HepG2 (cell line): ENCODE data around the gene CFAP54. TPM values are rescaled to one million over a fixed set of nuclear protein-coding genes. Genes with fewer than 3 reads are reported as not detected.

Experiments used
- ATAC-seq: fragments of 200-7000 bp; cut with Tn5 transposase; 3 replicates; pipeline ENCODE4 v1.9.1; 2020; ENCODE audit warnings: mild to moderate bottlenecking, moderate library complexity
- BruUV-seq: library from RNA; stranded (reverse); fragments of 400-500 nt; replicated peaks from 2 replicates; lab custom pipeline; 2021; lab: Mats Ljungman, UMichigan
- CTCF ChIA-PET: fragments of 300-600 bp; formaldehyde crosslinking; extraction: SDS; loops from one replicate; lab custom pipeline; 2021; ENCODE audit warnings: low total read pairs, inconsistent platforms, low intra/inter-chr PET ratio; lab: Yijun Ruan, JAX
- POLR2A ChIA-PET: fragments of 350-600 bp; sonication (Branson Sonifier 250); formaldehyde crosslinking; loops from one replicate; lab custom pipeline; 2020; ENCODE audit warnings: antibody characterized with exemption, inconsistent platforms; lab: Yijun Ruan, JAX
- DNase-seq: peaks from one replicate; pipeline ENCODE4 v3.0.0-alpha.2; 2015; ENCODE audit warnings: low spot score
- FAIRE-seq: peaks from 3 replicates; lab custom pipeline; 2011; peaks lifted over from hg19 to GRCh38; lab: Jason Lieb, UNC
- H2AFZ ChIP-seq: one replicate; pipeline ENCODE4 v1.6.1; 2011; ENCODE audit warnings: low read length, inconsistent platforms
- H3K27ac ChIP-seq: fragments of 300-600 bp; 3 replicates; pipeline ENCODE4 v1.8.0; 2011; ENCODE audit warnings: mixed run types, mild to moderate bottlenecking, mixed read lengths, low read length, inconsistent platforms; ENCODE audit not compliant: insufficient read depth; ENCODE audit errors: extremely low read length
- H3K27me3 ChIP-seq, 2 experiments: fragments of 200-600 bp in 1 of 2; 2 replicates in 1 of 2; 3 replicates in 1 of 2; pipeline versions ENCODE4 v1.6.0 to v1.8.0; 2011; ENCODE audit warnings: low read length in 2 of 2, mild to moderate bottlenecking in 2 of 2, moderate library complexity in 2 of 2, inconsistent platforms in 1 of 2; ENCODE audit not compliant: insufficient read depth in 2 of 2, control insufficient read depth in 1 of 2
- H3K36me3 ChIP-seq, 2 experiments: fragments of 200-600 bp in 1 of 2; replicated peaks in 1 of 2; 2 replicates in 1 of 2; 3 replicates in 1 of 2; pipeline versions ENCODE4 v1.5.1 to v1.8.0; 2011; ENCODE audit warnings: low read length in 2 of 2, inconsistent platforms in 1 of 2; ENCODE audit not compliant: insufficient read depth in 2 of 2, control insufficient read depth in 1 of 2
- H3K4me1 ChIP-seq: 2 replicates; pipeline ENCODE4 v1.5.1; 2012; ENCODE audit warnings: low read length, inconsistent platforms; ENCODE audit not compliant: insufficient read depth
- H3K4me2 ChIP-seq: 2 replicates; pipeline ENCODE4 v1.6.0; 2011; ENCODE audit warnings: low read depth, low read length, inconsistent platforms
- H3K4me3 ChIP-seq, 3 experiments: fragments of 200-600 bp in 1 of 3; sonication (generic), shearing (Covaris generic) in 1 of 3; replicated peaks in 1 of 3; 2 replicates each; pipeline ENCODE4 v1.5.1; 2011 to 2016; ENCODE audit warnings: low read length in 3 of 3, inconsistent platforms in 2 of 3, low read depth in 2 of 3, mild to moderate bottlenecking in 2 of 3, control low read depth in 1 of 3, mixed read lengths in 1 of 3; ENCODE audit not compliant: insufficient read depth in 1 of 3
- H3K79me2 ChIP-seq: one replicate; pipeline ENCODE4 v1.6.1; 2011; ENCODE audit warnings: low read length, inconsistent platforms; ENCODE audit not compliant: insufficient read depth
- H3K9ac ChIP-seq: 2 replicates; pipeline ENCODE4 v1.6.0; 2011; ENCODE audit warnings: mild to moderate bottlenecking, low read depth, low read length, inconsistent platforms; ENCODE audit not compliant: insufficient read depth
- H3K9me3 ChIP-seq: 2 replicates; pipeline ENCODE4 v1.5.1; 2012; ENCODE audit warnings: mild to moderate bottlenecking, low read length
- H4K20me1 ChIP-seq: 2 replicates; pipeline ENCODE4 v1.6.0; 2011; ENCODE audit warnings: inconsistent platforms, mild to moderate bottlenecking, low read length, moderate library complexity; ENCODE audit not compliant: insufficient read depth
- CBX1 ChIP-seq: IDR thresholded peaks from one replicate; pipeline ENCODE4 v1.6.1; 2016; ENCODE audit warnings: antibody characterized with exemption, low read depth
- EZH2 ChIP-seq: conservative IDR thresholded peaks from 2 replicates; pipeline ENCODE4 v1.6.1; 2012; ENCODE audit warnings: mild to moderate bottlenecking, low read depth, low read length, moderate library complexity
- GZF1 ChIP-seq: sonication (generic); formaldehyde crosslinking; IDR thresholded peaks from 2 replicates; pipeline ENCODE4 v1.5.1; 2020; ENCODE audit warnings: mild to moderate bottlenecking, missing genetic modification reagents
- JUND ChIP-seq: sonication (generic); formaldehyde crosslinking; IDR thresholded peaks from 2 replicates; pipeline ENCODE4 v1.8.0; 2022; ENCODE audit warnings: mild to moderate bottlenecking, missing genetic modification reagents
- MAFG ChIP-seq: sonication (generic); formaldehyde crosslinking; IDR thresholded peaks from 2 replicates; pipeline ENCODE4 v1.5.1; 2020; ENCODE audit warnings: mild to moderate bottlenecking, missing genetic modification reagents
- MED8 ChIP-seq: sonication (generic); formaldehyde crosslinking; IDR thresholded peaks from 2 replicates; pipeline ENCODE4 v1.8.1; 2023; ENCODE audit warnings: mild to moderate bottlenecking, missing genetic modification reagents; ENCODE audit not compliant: insufficient replicate concordance
- NFE2L1 ChIP-seq: sonication (generic); formaldehyde crosslinking; IDR thresholded peaks from 2 replicates; pipeline ENCODE4 v1.4.0; 2020; ENCODE audit warnings: missing genetic modification reagents, mild to moderate bottlenecking, borderline replicate concordance
- REXO4 ChIP-seq: sonication (generic); formaldehyde crosslinking; IDR thresholded peaks from 2 replicates; pipeline ENCODE4 v1.8.0; 2022; ENCODE audit warnings: missing genetic modification reagents, mild to moderate bottlenecking, borderline replicate concordance
- SRF ChIP-seq: IDR thresholded peaks from 2 replicates; pipeline ENCODE4 v1.6.1; 2011; ENCODE audit warnings: mild to moderate bottlenecking, low read depth, low read length, moderate library complexity
- TBP ChIP-seq: sonication (generic); formaldehyde crosslinking; IDR thresholded peaks from 2 replicates; pipeline ENCODE4 v1.5.0; 2020; ENCODE audit warnings: missing genetic modification reagents
- ZMYM2 ChIP-seq: sonication (generic); formaldehyde crosslinking; IDR thresholded peaks from 2 replicates; pipeline ENCODE4 v1.8.0; 2022; ENCODE audit warnings: mild to moderate bottlenecking, missing genetic modification reagents
- ZNF570 ChIP-seq: sonication (generic); formaldehyde crosslinking; IDR thresholded peaks from 2 replicates; pipeline ENCODE4 v1.4.0; 2020; ENCODE audit warnings: mild to moderate bottlenecking, missing genetic modification reagents, borderline replicate concordance
- ZNF850 ChIP-seq: sonication (generic); formaldehyde crosslinking; conservative IDR thresholded peaks from 2 replicates; pipeline ENCODE4 v1.9.0; 2021; ENCODE audit warnings: mild to moderate bottlenecking, missing genetic modification reagents
- WGBS: methylation state at CpG from one replicate; pipeline ENCODE4 v1.1.6; 2017; ENCODE audit warnings: low lambda C conversion rate; 5-methylcytosine and 5-hydroxymethylcytosine counted together
- in situ Hi-C: cut with HindIII; loops from 2 replicates; pipeline ENCODE4 v1.10.0; 2017; ENCODE audit warnings: low pct_unique_long_range_greater_than_20kb; ENCODE audit not compliant: extremely low pct_ligation_motif_present
- intact Hi-C: fragments of 100-400 bp; cut with micrococcal nuclease; formaldehyde crosslinking; loops from one replicate; pipeline ENCODE4 v1.10.0; 2022; ENCODE audit not compliant: unreplicated experiment
- polyA plus RNA-seq, 8 experiments: library from polyadenylated mRNA; depleted of rRNA in 3 of 8; stranded (reverse) in 7 of 8; unstranded in 1 of 8; fragments of >200 nt; fragmentation: Illumina TruSeq in 4 of 8; extraction: Trizol in 4 of 8; gene quantifications; 2 replicates each; pipeline versions ENCODE4 v1.2.1 to v1.2.3, GENCODE V29; 2011 to 2016; ENCODE audit warnings: low read depth in 4 of 8, missing spikeins in 1 of 8, mixed read lengths in 1 of 8; ENCODE audit not compliant: insufficient read depth in 1 of 8
- total RNA-seq, 5 experiments: library from RNA; depleted of rRNA; stranded (reverse); fragments of >200 nt; fragmentation: Illumina TruSeq; extraction: Trizol; gene quantifications; 2 replicates each; pipeline ENCODE4 v1.2.3, GENCODE V29; 2016; ENCODE audit warnings: low read depth in 1 of 5
- TF ChIP-seq, protein P1 (sequence below): sonication (generic); formaldehyde crosslinking; IDR thresholded peaks from 2 replicates; pipeline ENCODE4 v1.4.0; 2020; ENCODE audit warnings: mild to moderate bottlenecking, missing genetic modification reagents
- TF ChIP-seq, protein P2 (sequence below): sonication (generic); formaldehyde crosslinking; IDR thresholded peaks from 2 replicates; pipeline ENCODE4 v1.4.0; 2020; ENCODE audit warnings: mild to moderate bottlenecking, missing genetic modification reagents
- TF ChIP-seq, protein P3 (sequence below): sonication (generic); formaldehyde crosslinking; IDR thresholded peaks from 2 replicates; pipeline ENCODE4 v1.4.0; 2020; ENCODE audit warnings: missing genetic modification reagents, borderline replicate concordance
- TF ChIP-seq, protein P4 (sequence below): sonication (generic); formaldehyde crosslinking; IDR thresholded peaks from 2 replicates; pipeline ENCODE4 v1.4.0; 2020; ENCODE audit warnings: mild to moderate bottlenecking, low read depth, missing genetic modification reagents

The CFAP54 gene
- total and polyA plus RNA-seq, 2 of the 13 experiments (the other 11 are each of a cell fraction or from before 2014, with no cell fraction given), result not detected

DNA sequence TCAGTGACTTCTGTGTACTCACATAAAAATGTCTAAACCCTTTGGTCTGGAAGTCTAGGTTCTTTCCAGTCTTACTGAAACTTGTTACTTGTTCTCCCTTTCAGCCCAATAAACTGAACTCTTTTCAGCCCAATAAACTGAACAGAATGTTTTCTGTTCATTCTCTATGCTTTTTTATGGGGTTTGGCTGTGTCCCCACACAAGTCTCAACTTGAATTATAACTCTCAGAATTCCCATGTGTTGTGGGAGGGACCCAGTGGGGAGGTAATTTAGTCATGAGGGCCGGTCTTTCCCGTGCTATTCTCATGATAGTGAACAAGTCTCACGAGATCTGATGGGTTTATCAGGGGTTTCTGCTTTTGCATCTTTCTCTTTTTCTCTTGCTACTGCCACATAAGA lies 402.7 kb downstream of the CFAP54 start:
- in situ Hi-C loops, result no loop called here
- no peak for ATAC-seq
- no peak for DNase-seq
- no peaks in the 10 kb centered on the region for H3K79me2 ChIP-seq
- CTCF ChIA-PET, result no interaction called here
- no peaks in the 10 kb centered on the region for H3K9me3 ChIP-seq
- H3K4me3 ChIP-seq, result no peak overlapping the region
- 0% methylated on average over 3 of the region's 3 CpGs for WGBS
- H4K20me1 ChIP-seq, result no peaks in the 10 kb centered on the region
- H2AFZ ChIP-seq, result no peak overlapping the region
- no peak for FAIRE-seq
- H3K4me2 ChIP-seq, result no peak overlapping the region
- TF ChIP-seq, protein P1, sequence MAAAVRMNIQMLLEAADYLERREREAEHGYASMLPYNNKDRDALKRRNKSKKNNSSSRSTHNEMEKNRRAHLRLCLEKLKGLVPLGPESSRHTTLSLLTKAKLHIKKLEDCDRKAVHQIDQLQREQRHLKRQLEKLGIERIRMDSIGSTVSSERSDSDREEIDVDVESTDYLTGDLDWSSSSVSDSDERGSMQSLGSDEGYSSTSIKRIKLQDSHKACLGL (CRISPR knock-in tag), result no peak
- TF ChIP-seq ZNF570 (no peak), ZNF850 (CRISPR knock-in tag) (no peak), JUND (CRISPR knock-in tag) (no peak), EZH2 (no peak), MED8 (CRISPR knock-in tag) (no peak), TBP (CRISPR knock-in tag) (no peak), CBX1 (no peak), REXO4 (no peak), MAFG (CRISPR knock-in tag) (no peak), GZF1 (CRISPR knock-in tag) (no peak), SRF (no peak), NFE2L1 (CRISPR knock-in tag) (no peak), ZMYM2 (CRISPR knock-in tag) (no peak)
- TF ChIP-seq, protein P2, sequence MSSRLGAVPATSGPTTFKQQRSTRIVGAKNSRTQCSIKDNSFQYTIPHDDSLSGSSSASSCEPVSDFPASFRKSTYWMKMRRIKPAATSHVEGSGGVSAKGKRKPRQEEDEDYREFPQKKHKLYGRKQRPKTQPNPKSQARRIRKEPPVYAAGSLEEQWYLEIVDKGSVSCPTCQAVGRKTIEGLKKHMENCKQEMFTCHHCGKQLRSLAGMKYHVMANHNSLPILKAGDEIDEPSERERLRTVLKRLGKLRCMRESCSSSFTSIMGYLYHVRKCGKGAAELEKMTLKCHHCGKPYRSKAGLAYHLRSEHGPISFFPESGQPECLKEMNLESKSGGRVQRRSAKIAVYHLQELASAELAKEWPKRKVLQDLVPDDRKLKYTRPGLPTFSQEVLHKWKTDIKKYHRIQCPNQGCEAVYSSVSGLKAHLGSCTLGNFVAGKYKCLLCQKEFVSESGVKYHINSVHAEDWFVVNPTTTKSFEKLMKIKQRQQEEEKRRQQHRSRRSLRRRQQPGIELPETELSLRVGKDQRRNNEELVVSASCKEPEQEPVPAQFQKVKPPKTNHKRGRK (CRISPR knock-in tag), result no peak
- TF ChIP-seq, protein P3, sequence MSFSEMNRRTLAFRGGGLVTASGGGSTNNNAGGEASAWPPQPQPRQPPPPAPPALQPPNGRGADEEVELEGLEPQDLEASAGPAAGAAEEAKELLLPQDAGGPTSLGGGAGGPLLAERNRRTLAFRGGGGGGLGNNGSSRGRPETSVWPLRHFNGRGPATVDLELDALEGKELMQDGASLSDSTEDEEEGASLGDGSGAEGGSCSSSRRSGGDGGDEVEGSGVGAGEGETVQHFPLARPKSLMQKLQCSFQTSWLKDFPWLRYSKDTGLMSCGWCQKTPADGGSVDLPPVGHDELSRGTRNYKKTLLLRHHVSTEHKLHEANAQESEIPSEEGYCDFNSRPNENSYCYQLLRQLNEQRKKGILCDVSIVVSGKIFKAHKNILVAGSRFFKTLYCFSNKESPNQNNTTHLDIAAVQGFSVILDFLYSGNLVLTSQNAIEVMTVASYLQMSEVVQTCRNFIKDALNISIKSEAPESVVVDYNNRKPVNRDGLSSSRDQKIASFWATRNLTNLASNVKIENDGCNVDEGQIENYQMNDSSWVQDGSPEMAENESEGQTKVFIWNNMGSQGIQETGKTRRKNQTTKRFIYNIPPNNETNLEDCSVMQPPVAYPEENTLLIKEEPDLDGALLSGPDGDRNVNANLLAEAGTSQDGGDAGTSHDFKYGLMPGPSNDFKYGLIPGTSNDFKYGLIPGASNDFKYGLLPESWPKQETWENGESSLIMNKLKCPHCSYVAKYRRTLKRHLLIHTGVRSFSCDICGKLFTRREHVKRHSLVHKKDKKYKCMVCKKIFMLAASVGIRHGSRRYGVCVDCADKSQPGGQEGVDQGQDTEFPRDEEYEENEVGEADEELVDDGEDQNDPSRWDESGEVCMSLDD (CRISPR knock-in tag), result no peak
- TF ChIP-seq, protein P4, sequence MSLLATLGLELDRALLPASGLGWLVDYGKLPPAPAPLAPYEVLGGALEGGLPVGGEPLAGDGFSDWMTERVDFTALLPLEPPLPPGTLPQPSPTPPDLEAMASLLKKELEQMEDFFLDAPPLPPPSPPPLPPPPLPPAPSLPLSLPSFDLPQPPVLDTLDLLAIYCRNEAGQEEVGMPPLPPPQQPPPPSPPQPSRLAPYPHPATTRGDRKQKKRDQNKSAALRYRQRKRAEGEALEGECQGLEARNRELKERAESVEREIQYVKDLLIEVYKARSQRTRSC (CRISPR knock-in tag), result no peak
- H3K27ac ChIP-seq, result no peak overlapping the region
- intact Hi-C loops, result no loop called here
- H3K4me1 ChIP-seq, result no peaks in the 10 kb centered on the region
- H3K9ac ChIP-seq, result no peak overlapping the region
- POLR2A ChIA-PET, result no interaction called here
- BruUV-seq, result no TSS peak
- no peaks in the 10 kb centered on the region for H3K36me3 ChIP-seq
- peaks cover 0 to 5% of the 10 kb centered on the region in 2 experiments; a peak in 1 of 5 replicates for H3K27me3 ChIP-seq
